ENCODE results near the gene SUMO1. TPM values are rescaled to one million over a fixed set of nuclear protein-coding genes. Genes with fewer than 3 reads are reported as not detected.

The SUMO1 gene
- total and polyA plus RNA-seq, 2 experiments from 2014 or later = 217 to 507 TPM

DNA sequence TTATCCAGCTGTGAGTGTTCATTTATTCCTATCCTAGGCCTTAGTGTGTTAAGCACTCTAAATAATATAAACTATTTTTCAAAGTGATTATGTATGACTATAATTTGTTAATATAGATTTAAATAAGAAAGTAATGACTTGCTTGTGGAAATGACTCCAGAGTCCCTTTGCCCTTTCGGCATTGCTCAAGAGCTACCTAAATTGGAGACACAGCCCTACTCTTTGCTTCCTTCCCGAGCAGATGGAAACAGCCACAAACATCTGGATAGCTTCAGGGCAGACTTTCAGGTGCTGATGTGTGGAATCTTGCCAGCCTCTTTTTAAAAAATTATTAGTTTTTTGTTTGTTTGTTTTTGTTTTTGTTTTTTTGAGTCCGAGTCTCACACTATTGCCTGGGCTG, 44.0 kb downstream of the SUMO1 start (continued):
- TF ChIP-seq, protein P1, sequence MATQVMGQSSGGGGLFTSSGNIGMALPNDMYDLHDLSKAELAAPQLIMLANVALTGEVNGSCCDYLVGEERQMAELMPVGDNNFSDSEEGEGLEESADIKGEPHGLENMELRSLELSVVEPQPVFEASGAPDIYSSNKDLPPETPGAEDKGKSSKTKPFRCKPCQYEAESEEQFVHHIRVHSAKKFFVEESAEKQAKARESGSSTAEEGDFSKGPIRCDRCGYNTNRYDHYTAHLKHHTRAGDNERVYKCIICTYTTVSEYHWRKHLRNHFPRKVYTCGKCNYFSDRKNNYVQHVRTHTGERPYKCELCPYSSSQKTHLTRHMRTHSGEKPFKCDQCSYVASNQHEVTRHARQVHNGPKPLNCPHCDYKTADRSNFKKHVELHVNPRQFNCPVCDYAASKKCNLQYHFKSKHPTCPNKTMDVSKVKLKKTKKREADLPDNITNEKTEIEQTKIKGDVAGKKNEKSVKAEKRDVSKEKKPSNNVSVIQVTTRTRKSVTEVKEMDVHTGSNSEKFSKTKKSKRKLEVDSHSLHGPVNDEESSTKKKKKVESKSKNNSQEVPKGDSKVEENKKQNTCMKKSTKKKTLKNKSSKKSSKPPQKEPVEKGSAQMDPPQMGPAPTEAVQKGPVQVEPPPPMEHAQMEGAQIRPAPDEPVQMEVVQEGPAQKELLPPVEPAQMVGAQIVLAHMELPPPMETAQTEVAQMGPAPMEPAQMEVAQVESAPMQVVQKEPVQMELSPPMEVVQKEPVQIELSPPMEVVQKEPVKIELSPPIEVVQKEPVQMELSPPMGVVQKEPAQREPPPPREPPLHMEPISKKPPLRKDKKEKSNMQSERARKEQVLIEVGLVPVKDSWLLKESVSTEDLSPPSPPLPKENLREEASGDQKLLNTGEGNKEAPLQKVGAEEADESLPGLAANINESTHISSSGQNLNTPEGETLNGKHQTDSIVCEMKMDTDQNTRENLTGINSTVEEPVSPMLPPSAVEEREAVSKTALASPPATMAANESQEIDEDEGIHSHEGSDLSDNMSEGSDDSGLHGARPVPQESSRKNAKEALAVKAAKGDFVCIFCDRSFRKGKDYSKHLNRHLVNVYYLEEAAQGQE (IDR thresholded peaks at IDR 0.05; ENCODE audit: unreplicated experiment) = no peak
- TF ChIP-seq STAT1 (IDR thresholded peaks at IDR 0.05; ENCODE audit: unreplicated experiment) (no peak), ZNF114 (CRISPR knock-in tag; IDR thresholded peaks at IDR 0.05) (no peak), EZH2phosphoT487 (IDR thresholded peaks at IDR 0.05; ENCODE audit: unreplicated experiment) (no peak), ZNF331 (CRISPR knock-in tag; IDR thresholded peaks at IDR 0.05; ENCODE audit: low read depth) (no peak), CREB1 (CRISPR knock-in tag; IDR thresholded peaks at IDR 0.05; ENCODE audit: low read depth) (no peak), EZH2 (IDR thresholded peaks at IDR 0.05; ENCODE audit: low read depth, unreplicated experiment) (no peak)
- TF ChIP-seq, protein P2, sequence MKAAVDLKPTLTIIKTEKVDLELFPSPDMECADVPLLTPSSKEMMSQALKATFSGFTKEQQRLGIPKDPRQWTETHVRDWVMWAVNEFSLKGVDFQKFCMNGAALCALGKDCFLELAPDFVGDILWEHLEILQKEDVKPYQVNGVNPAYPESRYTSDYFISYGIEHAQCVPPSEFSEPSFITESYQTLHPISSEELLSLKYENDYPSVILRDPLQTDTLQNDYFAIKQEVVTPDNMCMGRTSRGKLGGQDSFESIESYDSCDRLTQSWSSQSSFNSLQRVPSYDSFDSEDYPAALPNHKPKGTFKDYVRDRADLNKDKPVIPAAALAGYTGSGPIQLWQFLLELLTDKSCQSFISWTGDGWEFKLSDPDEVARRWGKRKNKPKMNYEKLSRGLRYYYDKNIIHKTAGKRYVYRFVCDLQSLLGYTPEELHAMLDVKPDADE (IDR thresholded peaks at IDR 0.05) = no peak

DNA sequence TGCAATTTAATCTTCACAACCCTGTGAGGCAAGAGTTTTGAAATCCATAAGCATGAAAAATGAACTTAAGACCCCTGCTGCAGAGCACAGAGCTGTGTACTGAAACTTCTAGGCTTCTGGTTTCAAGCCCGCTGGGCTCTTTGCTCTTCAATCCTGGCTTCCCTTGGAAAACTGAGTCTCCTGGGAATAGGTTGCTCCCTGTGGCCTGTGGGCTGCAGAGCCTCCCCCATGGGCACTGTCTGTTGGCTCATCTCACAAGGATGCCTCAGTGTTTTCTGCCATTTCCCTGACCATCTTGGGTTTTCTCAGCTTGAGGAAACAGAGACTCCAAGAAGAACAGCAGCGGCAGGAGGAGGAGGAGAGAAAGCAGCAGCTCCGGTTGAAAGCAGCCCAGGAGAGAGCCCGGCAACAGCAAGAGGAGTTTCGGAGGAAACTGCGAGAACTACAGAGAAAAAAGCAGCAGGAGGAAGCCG, 44.5 kb downstream of the SUMO1 start:
- Histone ChIP-seq H3K9me2 (ENCODE audit: insufficient read depth) (no peaks in the 10 kb centered on the region; the same call in 1 of the 2 replicates), H3K4me1 (ENCODE audit: insufficient read depth) (no peaks in the 10 kb centered on the region), H3K27me3 (ENCODE audit: insufficient read depth) (no peaks in the 10 kb centered on the region), H3K4me3 (no peak overlapping the region), H2AFZ (peak overlapping the region; percentile 70; the same call in 1 of the 2 replicates), H3F3A (replicated peaks; ENCODE audit: low read depth) (0 out of 2 replicates have a peak, but pooled peaks cover 3% of the 10 kb centered on the region), H3K79me2 (replicated peaks; ENCODE audit: insufficient read depth) (no peaks in the 10 kb centered on the region), H3K27ac (ENCODE audit: low read depth) (0 out of 2 replicates have a peak overlapping the region, but pooled peaks have one; percentile 15), H4K20me1 (replicated peaks; ENCODE audit: insufficient read depth) (no peaks in the 10 kb centered on the region), H3K4me2 (no peak overlapping the region), H3K36me3 (ENCODE audit: insufficient read depth) (no peaks in the 10 kb centered on the region)
- Mint-ChIP-seq H3K9me3 (no peaks in the 10 kb centered on the region), H3K27me3 (ENCODE audit: insufficient read depth, low read depth, poor library complexity) (no peaks in the 10 kb centered on the region), H3K4me3 (no peak overlapping the region), H3K4me1 (peaks cover 12% of the 10 kb centered on the region), H3K36me3 (ENCODE audit: low read depth) (no peaks in the 10 kb centered on the region), H3K27ac (no peak overlapping the region)
- ATAC-seq (peak; percentile 78), DNase-seq (ENCODE audit: low spot score) (peak; percentile 44)
- TF ChIP-seq, protein P1 (IDR thresholded peaks at IDR 0.05; ENCODE audit: unreplicated experiment) = no peak
- TF ChIP-seq POLR2AphosphoS5 (IDR thresholded peaks at IDR 0.05; ENCODE audit: low read depth) = no peak
- no peak for TF ChIP-seq NANOG (IDR thresholded peaks at IDR 0.05; ENCODE audit: borderline replicate concordance)
- no peak for TF ChIP-seq EZH2phosphoT487 (IDR thresholded peaks at IDR 0.05; ENCODE audit: unreplicated experiment)
- no peak for TF ChIP-seq ZNF114 (CRISPR knock-in tag; IDR thresholded peaks at IDR 0.05)
- no peak for TF ChIP-seq JUNB (IDR thresholded peaks at IDR 0.05; ENCODE audit: unreplicated experiment)
- no peak for TF ChIP-seq STAT1 (IDR thresholded peaks at IDR 0.05; ENCODE audit: unreplicated experiment)
- no peak for TF ChIP-seq CREB1 (CRISPR knock-in tag; IDR thresholded peaks at IDR 0.05; ENCODE audit: low read depth)
